NCI-H2081 (cell line): ENCODE measurements around the gene ARHGEF1.
"Not testable (repeated sequence)": the region's sequence is repeated elsewhere in the genome, so short reads cannot be mapped to it uniquely, and the experiment has no call there.

Experiments used
- DNase-seq, 2 experiments: peaks; one replicate each; lab custom pipeline; 2025; lab: John Stamatoyannopoulos, UW

Gene ARHGEF1

DNA sequence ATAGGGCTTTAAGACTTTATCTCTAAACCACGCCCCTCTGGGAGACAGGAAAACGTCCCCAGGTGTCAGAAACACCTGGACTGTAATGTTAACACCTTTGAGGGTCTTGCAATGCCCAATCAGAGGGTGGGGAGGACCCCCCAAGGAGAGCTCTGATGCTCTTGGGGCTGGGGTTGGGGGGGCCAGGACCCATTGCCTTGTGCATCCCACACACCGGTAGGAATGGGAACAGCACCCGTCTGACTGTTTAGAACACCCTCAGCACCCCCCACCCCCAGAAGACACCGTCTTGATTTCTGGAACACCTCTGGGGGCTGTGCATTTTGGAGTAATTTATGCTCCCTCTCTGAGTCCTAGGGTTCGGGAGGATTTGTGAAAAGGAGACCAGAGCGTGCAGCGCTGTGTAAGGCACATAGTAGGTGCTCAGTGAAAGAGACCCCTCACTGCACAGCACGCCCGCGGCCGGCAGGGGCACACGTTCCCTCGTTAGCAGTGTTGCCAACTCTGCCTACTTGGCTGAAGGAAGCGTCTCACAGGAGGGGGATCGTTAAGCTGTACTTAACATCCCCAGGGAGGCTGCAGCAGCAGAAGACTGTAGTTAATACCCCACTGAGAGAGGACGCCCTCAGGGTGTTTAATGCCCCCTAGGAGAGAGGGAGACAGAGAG lies 48.1 kb downstream of the ARHGEF1 start:
- peak in 1 of 2 experiments; percentile 56 for DNase-seq

DNA sequence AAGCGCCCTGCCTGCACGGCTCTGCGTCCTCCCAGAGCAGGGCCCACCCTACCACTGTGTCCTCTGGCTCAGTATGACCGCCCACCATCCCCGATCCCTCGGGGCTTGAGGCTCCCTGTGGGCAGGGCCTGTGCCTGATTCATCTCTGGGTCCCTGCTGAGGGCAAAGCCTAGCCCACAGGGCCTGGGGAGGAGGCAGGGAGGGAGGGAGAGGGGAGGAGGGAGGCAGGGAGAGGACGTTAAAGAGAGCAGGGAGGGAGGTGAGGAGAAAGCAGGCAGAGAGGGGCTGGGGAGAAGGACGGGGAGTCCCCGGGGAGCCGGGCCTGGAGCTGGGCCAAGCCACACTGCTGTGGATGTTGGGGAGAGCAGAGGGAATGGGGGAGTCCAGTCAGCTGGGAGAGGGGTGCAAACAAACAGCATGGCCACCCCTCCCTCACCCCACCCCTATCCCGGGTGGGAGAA lies 49.3 kb downstream of the ARHGEF1 start:
- no peak for DNase-seq

DNA sequence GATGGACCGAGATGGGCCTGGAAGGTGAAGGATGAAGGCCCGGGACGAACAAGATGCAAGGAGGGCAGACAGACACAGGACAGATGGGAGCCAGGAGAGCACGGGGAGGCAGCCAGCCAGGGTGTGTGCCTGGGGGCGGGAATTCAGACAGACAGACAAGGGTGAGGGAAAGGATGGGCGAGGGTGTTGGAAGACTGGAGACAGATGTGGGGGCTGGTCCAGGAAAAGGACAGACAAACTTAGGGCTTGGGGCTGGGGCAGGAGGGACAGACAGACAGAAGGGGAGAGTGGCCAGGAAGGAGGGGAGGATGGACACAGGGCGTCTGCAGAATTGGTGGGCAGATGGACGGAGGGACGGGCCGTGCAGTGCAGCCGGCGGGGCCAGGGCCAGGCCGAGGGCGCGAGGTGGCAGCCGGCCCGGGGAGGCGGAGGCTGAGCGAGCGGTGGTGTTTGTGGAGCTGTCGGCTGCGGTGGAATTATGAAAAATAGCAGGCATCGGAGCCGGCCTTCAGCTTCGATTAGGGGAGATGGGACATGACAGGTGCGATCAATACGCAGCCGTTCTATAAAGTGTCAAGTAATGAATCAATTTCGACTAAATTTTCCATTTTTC lies 49.8 kb downstream of the ARHGEF1 start:
- DNase-seq, result no peak

DNA sequence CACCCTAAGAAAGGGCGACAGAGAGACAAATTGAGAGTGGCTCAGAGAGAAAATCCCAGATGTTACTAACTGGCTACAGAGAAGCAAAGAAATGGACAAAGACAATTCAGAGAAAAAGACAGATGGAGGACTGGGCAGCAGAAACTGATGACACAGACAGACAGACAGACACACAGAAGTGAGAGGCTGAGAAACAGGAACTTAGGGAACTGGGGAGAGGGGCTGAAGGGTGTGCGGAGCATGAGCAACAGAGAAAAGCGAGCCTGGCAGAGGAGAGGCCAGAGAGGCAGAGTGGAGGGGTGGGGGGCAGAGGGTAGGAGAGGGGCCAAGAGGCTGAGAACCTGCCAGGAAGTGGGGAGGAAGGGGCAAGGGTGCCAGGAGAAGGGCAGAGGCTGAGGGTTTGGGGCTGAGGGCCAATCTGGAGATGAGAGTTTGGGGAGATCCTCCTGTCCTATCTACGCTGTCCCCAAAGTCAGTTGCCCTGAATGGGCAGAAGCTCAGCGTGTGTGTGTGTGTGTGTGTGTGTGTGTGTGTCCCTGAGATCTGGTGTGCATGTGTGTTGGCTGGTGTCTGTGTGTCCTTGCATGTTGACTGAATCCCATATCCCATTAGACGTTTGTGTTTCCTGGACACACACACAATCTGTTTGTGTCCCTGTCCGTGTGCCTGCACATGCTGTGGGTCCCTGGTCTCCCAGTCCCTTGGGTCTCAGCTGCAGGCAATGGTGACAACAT lies 50.9 kb downstream of the ARHGEF1 start:
- no peak for DNase-seq

DNA sequence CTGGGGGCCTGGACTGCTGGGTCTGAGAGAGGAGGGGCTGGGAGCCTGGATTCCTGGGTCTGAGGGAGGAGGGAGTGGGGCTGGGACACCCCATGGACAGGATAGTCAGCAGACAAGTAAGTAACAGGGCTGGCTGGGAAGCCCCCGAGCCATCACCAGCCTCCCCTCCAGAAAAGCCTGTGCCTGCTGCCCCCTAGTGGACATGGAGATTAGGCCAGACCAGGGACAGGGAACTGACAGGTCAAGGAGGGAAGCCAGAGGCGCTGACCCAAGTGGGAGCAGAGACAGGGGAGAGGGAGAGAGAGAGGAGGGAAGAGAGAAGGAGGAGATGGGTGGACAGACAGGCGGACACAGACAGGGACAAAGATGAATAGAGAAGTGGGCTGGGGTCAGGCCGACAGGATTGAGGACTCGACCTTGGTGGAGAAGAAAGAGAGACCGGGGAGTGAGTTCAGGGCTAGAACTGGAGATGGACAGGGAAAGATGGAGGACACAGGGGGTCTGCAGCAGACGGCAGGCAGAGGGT lies 51.9 kb downstream of the ARHGEF1 start:
- peak; percentile 28 to 47 for DNase-seq

DNA sequence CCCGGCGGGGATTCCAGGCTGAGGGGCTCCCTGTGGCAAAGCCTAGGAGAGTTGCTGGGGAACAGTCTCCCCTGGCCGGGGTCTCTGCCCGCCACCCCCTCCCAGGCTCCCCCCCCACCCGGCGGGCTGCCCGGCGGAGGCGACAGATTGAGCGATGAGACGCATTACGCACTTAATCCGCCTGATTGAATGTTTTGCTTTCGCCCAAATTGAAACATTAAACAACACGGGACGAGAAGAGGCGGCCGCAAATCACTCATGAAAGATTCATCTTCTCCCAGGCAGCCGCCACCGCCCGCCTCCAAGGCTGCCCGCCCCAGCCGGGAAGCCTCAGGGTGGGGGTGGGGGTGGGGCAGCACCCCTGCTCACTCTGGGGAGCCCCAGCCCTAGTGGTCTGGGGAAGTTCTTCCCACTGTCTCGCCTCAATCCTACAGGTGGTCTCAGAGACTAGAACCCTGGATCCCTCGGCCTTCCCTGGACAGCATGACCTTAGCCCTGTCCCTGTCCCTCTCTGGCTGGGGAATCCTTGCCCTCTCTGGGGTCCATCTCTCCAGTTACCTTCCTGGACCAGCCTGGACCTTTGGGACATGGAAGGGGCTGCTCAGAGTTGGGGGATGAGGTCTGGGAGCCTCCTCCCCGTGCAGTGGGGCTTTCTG lies 52.9 kb downstream of the ARHGEF1 start:
- DNase-seq, result no peak

DNA sequence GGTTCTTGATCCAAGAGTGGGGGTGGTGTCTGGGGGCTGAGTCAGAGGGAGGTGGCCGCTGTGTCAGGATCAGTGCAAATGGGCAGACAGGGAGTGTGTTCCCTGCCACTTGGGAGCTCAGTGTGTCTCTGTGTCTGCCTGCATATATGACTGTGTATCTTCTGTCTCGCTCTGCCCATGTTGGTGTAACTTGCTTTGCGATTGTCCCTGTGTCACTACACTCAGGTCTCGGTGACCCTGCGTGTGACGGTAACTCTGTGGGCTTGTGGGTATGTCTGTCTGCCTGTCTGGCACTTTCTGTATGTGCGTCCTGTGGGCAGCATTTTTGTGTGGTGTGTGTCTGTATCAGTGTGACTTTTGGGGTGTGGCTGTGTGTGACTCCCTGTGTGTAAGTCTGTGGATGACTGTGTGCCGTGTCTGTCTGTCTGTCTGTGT lies 53.4 kb downstream of the ARHGEF1 start:
- no peak for DNase-seq

DNA sequence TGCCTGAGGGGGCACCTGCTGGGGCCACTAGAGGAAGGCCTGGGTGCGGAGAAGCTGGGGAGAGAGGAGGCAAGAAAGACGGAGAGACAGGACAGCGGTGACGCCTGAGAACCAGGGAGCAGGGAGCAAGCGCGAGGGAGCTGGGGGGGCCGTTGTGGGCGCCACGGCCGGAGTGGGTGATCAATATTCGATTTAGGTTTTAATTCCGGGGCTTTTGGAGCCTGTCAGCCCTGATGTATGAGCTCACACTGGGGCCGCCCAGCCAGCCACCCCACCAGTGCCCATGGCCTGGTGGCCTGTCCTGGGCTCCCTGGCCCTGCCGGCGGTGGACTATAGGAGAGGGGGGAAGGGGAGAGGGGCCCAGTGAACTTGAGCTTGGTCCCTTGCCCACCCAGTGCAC lies 54.0 kb downstream of the ARHGEF1 start:
- no peak for DNase-seq

DNA sequence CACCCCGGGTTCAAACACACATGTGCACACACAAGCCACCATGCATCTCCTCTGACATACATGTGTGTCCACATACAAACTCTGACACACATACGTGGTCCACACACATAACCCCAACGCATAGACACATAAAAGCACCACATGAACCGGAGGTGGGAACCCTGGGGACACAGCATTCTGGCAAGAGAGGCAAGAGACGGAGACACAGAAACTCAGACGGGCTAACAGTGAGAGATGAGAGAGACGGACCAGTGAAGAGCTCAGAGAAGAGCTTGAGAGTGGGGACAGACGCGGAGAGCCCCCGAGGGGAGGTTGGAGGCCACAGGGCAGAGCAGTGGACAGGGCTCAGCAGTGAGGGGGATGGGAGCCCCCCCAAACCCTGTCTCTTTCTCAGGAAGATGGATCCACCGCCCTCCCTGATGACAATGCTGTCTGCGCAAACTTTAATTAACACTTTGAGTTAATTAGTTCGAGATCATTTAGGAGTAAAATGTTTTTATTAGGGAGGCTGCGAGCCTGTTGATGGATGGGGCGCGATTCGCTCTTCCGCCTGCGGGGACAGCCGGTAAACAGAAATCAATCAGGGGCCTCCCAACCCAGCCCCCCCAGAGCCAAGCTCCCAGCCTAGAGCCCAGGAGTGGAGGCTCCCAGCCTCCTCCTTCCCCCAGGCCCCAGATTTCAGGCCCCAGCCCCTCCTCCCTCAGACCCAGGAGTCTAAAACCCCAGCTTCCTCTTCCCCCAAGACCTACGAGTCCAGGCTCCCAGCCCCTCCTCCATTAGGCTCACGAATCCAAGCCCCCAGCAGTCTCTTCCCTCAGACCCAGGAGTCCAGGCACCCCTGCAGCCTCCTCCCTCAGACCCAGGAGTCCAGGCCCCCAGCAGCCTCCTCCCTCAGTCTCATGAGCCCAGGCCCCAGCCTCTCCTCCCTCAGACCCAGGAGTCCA lies 54.8 kb downstream of the ARHGEF1 start:
- DNase-seq, result no peak

DNA sequence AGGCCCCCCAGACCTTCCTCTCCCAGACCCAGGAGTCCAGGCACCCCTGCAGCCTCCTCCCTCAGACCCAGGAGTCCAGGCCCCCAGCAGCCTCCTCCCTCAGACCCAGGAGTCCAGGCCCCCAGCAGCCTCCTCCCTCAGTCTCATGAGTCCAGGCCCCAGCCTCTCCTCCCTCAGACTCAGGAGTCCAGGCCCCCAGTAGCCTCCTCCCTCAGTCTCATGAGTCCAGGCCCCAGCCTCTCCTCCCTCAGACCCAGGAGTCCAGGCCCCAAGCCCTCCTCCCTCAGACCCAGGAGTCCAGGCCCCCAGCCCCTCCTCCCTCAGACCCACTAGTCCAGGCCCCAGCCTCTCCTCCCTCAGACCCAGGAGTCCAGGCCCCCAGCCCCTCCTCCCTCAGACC lies 56.2 kb downstream of the ARHGEF1 start:
- DNase-seq, result not testable (repeated sequence)

DNA sequence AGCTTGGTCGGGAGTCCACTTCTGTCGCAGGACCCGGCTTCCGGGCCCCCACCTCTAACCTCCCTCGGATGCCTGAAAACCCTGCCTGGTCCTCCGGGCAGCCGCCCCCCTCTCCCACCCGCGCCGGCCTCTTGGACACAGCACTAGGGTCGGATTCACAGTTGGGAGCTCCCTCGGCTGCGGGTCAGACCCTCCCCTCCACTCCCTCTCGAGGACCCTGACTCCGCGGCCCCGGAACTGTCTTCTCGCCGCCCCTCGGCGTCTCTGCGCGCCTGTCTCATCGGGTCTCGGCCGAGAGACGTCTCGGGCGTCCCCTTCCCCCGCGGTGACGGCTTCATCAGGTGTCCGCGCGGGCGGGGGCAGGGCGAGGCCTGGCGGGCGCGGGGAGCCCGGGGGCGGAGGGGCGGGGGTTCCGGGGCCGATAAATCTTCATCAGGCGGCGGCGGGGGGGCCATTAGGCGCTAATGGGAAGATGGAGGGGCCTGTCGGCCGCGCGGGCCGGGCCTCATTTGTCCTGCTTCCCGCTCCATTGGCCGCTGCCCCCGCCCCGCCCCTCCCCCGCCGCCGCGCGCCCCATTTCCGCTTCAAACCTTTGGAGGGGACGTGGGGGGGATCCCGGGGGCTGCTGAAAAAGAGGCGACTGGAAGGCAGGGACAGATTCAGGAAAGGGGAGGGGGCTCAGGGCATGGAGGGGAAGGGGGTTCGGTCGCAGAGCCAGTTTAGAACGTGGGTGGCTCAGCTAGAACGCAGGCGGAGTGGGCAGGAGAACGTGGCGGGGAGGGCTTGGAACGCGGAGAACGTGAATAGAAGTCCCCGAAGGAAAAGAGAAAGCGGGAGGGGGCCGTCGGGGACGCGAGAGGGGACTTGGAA lies 57.1 kb downstream of the ARHGEF1 start:
- DNase-seq, result peak in 1 of 2 experiments; percentile 9

DNA sequence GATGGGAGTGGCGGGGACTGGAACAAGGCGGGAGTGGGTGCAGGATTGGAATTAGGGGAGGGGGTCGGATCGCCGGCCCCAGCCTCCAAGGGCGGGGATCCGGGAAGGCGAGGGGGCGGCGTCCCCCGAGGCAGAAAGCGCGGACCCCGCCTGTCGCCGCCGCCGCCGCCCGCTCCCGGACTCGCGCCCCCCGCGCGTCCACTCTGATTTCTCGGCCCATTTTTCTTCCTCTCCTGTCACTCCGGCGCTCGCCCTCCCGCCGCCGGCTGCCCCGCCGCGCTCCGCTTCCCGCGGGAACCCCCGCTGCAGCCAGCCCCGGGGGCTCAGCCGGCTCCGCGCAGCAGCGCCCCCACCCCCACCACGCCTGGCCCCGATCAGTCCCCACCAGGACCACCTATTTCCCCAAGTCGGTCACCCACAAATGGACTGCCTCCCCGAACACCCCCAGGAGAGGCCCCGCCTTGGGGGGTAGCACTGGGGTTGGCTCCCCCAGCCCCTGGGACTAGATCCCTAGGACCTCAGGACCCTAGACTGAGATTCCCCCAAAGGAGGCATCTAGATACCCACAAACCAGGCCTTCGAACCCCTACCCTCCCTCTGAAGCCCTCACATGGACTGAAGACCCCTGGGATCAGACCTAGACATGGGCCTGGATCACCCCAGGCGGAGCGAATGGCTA lies 57.9 kb downstream of the ARHGEF1 start:
- no peak for DNase-seq

DNA sequence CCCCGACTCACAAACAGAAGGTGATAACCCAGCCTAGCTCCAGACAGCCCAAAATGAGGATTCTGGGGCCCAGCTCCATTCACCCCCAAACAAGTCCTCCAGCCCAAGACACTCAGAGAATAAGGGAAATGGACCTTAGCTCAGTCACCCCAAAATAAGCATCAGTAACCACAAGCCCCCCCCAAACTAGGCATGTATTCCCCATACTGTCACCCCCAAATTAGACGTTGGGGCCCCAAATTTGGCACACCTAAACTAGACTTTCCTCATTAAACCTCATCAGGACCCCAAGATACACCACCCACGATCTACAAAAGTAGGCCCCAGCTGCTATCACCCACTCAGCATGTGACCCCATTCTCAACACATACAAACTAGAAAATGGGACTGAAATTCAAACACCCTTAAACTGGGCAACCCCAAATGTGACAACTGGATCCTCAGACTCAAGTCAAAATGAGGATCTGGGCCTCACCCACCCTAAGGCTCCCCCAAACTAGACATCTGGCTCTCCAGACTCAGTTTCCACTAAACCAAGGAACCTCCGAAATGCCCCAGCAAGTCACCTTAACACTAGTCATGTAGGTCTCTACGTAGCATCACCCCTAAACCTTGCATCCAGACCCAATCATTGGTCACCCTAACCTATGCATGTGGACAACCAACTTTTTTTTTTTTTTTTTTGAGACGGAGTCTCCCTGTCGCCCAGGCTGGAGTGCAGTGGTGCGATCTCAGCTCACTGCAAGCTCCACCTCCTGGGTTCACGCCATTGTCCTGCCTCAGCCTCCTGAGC lies 58.6 kb downstream of the ARHGEF1 start:
- no peak for DNase-seq

DNA sequence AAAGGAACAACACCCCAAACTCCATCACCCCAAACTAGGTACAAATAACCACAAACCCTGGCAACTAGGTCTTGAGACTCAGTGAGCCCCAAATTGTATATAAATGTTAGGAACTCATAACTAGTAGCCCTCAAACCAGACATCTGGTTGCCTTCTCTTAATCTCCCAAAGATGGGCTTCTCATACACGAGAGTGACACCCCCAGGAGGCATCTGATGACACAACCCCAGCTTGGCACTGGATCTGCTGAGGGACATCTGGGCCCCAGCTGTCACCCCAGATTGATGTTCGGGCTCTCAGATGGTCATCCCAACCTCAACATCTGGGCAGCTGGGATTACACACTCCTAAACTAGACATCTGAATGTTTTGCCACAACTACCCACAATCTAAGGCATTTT lies 61.4 kb downstream of the ARHGEF1 start:
- DNase-seq, result no peak

DNA sequence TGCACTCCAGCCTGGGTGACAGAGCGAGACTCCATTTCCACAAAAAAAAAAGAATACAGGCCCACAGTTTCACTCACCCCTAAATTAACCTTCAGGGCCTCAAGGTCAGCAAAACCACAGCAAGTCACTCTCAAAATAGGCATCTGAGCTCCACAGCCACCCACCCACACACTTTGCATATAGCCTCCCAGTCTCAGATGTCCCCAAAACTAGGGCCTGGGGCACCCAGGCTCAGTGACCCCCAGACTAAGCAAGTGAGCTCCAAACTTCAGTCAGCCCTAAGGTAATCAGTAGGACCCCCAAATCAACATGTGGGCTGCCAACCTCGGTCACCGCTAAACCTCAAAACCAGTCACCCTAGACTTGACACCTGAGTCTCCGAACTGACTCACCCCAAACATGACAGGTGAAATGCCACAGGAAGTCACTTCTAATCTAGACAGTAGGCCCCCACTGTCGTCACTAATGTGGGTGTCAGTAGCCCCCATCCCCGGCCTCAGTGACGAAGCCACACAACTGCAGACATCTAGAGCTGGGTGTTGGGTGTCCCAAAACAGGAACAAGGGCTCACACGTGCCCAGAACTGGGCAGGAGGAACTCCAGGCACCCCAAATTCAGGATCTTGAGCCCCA lies 62.3 kb downstream of the ARHGEF1 start:
- no peak for DNase-seq

DNA sequence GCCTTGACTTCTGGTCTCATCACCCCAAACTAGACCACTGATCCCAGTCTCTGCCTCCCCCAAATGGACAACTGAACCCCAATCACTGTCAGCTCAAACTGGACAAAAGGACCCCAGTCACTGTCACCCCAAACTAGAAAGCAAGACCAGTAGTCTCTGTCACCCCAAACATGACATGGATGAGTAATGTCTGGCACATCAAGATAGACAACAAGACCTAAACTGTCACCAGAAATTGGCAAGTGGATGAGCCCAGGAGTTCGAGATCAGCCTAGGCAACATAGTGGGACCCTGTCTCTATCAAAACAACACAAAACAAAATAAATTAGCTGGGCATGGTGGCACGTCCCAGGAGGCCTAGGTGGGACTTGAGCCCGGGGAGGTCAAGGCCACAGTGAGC lies 64.1 kb downstream of the ARHGEF1 start:
- no peak for DNase-seq

DNA sequence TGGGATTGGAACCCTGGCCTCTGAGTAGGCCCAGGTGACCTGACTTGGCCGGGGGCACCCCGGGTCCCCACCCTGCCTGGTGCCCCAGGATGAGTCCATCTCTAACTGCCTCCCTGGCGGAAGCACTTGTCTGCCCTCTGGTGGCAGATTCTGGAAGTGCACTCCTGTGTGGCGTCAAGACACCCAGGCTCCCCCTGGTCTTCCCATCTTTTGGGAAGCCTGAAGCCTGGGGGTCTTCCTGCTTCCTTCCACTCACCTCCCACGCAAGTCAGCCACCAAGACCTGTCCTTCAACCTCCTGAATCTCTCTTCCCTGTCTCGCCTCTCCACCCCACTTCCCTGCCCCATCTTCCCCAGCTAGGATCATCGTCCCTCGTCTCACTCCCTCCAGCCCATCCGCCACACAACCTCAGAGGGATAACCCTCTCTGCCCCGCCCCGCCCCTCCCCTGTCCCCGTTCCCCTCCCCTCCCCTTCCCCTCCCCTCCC lies 68.7 kb downstream of the ARHGEF1 start:
- peak; percentile 59 to 66 for DNase-seq

DNA sequence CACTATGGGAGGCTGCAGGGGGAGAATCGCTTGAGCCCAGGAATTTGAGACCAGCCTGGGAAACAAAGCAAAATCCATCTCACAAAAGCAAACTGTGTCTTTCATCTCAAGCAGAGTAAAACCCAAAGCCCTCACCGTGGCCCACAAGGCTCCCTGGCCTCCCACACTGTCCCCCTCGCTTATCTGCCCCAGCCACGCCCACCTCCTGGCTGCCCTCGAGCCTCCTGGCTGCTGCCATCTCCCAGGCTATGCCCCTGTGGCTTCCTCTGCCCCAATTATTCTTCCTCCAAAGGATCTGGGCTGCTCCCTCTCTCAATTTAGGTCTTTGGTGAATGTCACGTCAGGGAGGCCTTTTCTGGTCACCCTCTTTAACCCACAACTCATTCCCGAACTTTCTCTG lies 72.5 kb downstream of the ARHGEF1 start:
- DNase-seq, result no peak
